GM18861 (cell line): ENCODE measurements around the gene TRABD2B.

Experiments used
- ATAC-seq: cut with Tn5 transposase; IDR thresholded peaks from one replicate; pipeline ENCODE4 v1.9.1; 2021; ENCODE audit not compliant: unreplicated experiment

Gene TRABD2B

DNA sequence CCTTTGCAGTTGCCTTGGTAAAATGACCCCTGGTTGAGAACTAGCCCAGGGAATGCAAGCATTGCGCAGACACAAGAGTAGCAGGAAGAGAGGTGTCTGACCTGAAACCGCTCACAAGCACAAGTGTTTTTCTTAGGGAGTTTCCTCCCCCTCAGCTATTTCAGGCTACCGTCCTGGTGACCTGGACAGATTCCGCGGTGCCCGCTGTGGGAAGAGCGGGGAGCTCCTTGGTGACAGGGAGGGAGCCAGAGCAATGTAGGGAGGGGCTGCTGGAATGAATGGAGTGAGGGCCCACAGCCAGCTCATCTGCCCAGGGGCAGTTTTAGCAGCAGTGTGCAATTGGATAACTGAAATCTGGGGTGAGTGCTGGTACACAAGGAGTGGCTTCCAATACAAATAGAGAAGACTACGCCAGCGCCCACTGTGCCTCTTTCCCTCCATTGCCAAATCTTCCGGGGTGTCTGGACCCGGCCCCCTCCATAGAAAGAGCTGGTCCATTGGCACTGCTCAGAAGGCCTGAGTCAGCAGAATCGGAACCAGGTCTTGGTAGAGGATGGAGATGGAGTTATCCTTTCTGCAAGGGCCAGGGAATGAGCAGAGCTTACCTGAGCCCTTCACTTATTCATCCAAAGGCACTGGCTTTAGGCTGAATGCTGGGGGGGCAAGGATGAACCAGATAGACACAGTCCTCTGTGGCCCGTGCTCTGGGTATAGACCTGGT lies 82.8 kb downstream of the TRABD2B start:
- ATAC-seq = no peak

DNA sequence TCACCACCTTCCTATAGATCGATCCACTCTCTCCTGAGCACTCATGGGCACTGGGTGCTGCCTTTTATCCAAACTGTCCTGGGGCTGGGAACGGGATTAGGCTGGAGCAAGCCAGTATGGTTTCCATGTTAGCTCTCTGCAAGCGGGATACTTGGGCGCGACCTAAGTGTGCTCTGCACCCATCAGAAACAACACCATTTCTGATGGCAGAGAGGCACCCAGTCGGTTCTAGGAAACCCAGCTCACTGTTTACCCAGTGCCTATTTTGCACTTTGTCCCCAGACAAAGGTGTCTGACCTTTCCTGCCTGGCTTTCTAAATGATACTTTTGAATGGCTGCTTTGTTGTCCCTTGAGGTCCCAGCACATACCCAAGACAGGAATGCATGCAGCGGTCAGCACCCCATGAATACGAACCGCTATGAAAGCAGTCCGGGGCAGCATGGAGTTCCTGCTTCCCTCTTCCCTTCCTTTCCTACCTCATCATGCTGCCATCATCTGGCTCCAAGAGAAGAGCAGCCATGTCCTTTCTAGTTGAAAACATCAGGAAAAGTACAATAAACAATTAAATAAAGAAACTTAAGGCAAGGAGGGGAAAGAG lies 83.9 kb downstream of the TRABD2B start:
- no peak for ATAC-seq

DNA sequence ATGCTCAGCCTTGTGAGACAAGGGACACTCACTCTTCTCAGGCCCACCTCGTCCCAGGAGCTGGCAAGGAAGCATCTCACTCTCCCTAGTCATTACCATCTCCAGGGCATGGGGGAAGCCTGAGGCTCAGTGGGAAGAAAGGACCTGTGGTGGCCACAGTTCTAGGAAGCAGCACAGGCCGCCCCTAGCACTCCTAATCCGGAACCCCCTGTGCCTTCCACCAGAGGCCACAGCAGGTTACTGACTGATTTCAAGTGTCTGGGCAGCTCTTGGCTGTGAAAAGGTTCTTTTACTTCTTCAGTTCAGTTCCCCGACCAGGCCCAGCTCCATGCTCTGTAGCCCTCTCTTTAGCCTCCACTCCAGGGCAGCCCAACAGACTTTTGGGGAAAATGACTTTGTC lies 84.4 kb downstream of the TRABD2B start:
- ATAC-seq = no peak

DNA sequence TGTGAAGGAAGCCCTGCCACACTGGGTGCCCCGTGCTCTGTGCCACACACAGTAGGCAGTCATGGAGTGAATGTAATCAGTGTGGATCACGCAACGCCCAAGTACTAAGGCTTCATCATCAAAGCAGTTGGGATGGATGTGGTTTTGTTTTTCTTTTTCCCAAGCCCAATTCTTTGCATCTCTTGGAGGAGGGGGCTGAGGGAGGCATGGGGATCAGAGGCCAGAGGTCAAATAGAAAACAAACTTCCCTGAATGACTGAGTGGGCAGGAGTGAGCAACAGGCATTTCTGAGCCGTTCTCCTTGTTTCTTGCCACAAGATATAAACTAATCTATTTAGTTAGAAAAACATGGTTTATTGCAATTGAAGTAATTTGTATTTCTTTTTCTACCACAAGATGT lies 85.3 kb downstream of the TRABD2B start:
- ATAC-seq = no peak

DNA sequence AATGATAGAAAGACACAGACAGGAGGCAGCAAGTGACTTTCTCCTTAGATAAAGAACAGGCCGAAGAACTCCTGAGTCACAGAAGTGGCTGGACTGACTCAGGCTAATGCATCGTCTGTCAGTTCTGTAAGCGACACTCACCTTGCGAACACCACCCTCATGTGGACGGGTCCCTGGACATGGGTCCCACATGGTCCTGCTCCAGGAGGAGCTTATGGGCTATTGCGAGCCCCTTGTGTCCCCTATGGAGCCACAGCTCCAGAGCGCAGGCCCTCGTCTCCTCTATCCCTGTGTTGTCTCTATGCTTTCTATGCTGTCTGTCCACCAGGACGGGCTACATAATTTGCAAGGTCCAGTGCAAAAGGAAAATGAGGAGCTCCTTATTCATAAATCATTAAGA lies 85.8 kb downstream of the TRABD2B start:
- ATAC-seq = no peak

DNA sequence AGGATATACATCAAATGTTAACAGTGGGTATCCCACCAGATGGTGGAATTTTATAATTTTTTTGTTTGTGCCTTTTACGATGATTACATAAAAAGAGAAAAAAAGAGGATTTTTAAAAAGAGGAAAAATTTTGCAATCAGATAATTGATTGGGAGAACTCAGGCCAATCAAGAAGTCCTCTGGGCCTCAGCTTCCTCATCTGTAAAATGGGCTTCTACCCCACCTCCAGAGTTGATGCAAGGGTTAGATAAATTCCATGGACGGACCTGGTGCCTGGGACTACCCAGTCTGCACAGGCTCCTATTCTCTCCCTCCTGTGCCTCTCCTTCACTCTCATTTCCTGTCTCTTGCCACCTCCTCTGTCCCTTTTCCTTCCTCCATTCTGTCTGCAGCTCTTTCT lies 88.9 kb downstream of the TRABD2B start:
- ATAC-seq = no peak

DNA sequence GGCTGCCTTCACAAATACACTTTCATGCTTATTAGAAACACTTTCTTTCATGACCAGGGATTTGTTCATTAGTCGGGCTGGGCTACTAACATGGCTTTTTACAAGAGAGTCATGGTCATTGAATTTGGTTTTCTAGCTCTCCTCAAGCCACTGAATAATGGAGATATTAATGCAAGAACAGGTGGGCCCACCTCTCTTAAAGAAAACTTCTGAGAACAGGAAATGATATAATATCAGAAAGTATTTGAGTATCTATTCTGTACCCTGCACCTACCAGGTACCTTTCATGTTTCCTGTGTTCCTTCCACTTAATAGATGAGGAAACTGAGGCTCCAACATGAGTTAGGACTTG lies 90.0 kb downstream of the TRABD2B start:
- no peak for ATAC-seq

DNA sequence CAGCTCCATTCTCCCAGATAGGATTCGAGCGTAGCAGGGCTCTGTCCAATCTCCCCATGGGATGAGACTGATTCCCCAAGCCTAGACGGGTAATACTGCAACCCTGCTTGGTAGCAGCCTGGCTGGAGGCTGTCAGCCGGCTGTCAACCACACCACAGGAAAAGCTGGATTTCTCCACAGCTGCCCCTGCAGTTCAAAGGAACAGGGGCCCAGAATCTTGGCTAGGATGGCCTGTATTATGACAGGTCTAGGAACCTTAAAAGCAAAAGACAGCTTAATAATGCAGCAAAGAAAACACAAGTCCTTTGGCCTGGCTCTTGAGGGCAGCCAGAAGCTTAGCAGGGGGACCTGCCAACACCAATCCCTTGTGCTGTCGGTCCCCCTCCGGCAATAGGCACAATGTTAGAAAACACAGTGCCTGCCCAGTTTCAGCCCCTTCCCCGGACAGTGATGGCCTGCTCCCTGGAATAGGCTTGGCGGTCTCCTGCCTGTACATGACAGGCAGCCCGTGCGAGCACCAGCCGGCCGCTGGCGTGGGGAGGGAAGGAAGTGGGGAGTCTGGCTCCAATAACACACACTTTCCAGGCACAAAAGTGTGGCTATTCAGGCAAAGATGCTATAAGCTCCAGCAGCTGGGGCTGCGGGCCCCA lies 90.5 kb downstream of the TRABD2B start:
- ATAC-seq = no peak

DNA sequence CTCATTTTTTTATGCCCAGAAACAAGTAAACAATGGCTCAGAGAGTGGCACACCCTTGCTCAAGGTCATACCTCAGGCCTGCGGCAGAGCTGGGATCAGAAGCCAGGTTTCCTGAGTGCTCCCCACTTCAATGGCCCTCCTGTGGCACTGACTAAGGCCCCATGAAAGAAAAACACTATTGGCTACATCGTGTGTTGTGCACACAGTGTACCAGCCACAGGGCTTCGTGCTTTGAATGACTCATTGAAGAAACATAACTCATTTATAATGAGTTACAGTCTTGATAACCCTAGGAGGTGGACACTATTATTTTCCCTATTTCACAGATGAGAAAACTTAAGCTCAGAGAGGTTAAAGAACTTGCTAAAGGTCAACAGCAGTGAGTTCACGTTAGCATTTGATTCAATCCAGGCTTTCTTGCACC lies 91.2 kb downstream of the TRABD2B start:
- no peak for ATAC-seq

DNA sequence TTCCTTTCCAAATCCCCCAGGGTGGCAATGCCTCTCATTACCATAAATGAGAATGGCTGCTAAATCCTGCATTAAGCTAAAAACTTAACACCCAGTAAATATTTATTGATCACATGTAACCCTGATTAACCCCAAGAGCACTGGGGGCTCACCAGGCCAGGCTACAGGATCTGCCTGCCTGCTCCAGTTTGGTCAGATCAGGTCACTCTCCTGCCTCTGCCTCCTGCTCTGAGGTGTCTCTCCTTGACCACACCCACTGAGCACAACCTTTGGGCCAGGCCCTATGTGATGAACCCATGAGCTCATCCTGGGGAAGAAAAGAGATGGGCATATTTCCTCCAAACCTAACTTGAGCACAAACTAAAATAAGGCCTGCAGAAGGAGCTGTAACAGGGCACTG lies 93.5 kb downstream of the TRABD2B start:
- no peak for ATAC-seq

DNA sequence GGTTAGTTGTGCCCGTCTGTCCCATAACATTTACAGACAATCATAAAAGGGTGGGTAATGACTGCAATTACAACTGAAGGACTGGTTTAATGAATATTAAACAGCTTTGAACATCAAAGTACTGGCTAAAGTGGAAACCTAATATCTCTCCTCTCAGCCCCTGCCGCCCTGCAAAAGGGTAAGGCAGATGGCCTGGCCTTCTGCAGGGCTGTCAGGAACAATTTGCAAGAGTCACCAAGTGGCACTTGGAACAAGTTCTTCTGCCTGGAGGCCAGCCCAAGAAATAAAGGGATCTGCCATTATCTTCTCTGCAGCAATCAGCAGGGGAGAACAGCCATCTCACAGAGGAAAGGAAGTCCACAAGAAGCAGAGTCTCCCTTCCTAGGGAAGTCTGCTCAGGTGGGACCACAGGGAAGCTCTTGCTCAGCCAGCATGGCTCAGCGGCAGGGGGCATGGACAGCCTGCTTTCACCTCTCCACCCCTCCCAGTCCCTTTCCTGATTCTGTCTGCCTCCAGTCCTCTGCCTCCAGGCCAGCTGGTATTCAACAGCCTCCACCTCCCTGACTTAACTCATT lies 96.1 kb downstream of the TRABD2B start:
- no peak for ATAC-seq

DNA sequence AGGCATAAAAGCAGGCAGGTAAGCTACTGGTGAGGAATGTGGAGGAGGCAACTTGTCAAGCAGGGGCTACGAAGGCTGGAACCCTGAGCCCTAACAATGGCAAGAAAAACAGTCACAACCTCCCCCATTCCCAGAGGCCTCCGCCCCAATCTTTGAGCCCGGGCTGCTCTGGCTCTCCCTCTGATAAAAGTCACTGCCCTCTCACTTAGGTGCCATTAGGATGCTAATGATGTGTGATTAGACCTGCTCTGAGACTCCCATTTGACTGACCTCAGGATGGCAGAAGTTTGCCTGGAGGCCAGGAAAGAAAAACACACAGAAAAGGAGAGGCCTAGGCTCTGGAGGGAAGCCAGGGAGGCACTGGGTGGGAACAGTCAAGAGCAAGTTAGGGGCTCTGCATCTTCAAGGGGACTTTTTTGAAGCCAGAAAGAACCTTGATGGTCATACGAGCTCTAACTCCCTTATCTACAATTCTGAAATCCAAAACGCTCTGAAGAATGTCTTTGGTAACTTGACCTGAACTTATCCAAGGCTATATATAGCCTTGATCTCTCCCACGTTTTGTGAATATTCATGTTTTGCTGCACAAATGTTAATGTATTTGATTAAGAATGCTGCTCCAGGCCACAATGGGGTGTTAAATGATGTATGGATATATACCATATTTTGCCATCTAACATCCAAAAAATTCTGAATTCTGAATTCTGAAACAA lies 98.9 kb downstream of the TRABD2B start:
- no peak for ATAC-seq

DNA sequence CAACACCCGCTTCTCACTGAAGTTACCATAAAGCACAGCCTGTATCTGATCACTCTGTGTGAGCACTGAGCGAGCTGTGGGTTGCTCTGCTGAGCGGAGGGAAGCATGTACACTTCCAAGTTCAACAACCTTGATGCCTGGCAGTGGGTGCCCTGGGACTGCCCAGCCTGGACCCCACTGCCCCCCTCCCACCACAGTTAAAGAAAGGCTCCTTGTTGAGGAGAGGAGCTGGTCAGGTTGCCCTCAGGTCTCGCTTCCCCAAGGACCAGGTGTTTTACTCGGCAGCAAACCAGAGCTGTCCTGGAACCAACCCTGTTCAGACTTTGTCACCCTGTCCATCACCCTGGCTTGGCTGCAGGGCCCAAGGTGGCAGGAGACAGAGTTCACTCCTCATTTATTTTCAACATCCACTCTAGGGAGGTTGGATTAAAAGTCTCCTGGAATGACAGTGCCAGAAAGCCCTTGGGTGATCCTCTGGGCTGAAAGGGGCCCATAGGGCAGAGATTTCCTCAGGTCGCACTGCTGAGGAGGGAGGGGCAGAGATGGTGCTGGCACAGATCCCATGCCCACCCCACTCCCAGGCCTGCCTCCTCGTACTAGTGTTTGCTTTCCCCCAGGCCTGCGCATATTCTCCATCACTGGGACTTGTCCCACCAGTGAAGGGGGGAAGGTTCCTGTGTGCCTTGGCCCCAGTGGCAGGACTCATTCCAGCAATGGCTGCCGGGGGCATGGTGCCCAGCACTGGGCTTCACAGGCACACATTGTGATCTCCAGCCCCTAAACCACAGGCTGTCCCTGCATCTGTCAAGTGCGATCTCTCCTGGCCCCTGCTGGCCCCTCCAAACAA lies 101.7 kb downstream of the TRABD2B start:
- no peak for ATAC-seq

DNA sequence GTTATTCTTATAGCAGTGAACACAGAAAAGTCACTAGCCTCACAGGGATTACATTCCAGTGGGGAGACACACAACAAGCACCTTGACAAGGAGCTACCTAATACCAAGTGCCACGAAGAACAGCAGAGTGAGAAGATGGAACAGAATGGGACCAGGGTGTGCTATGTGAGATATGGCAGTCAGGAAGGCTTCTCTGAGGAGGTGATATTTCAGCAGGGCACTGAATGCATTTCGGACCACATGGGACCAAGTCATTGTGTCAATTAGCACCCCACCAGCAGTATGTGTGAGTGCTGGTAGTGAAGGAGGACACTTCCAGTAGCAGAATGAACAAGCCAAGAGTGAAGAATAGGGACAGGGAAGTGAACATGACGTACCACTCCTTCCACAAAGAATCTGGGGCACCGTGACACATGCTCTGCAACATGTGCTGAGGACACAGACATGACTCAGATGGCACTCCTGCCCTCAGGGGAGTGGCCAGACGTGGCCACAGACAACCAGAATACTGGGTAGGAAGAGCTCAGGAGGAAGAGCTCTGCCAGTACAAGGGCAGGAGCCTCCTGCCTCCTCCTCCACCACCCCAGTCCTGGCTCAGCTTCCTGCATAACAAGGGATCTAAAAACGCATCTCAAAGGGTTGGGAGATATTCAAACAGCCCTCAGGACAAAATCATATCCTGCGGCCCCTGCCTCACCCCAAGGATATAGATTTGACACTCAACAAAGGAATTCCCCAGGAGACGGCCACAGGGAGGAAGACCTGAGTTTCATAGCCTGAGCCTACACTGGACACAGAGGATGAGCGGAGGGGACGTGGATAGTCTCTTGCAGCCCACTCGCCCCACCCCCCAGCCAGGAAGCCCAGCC lies 102.5 kb downstream of the TRABD2B start:
- no peak for ATAC-seq

DNA sequence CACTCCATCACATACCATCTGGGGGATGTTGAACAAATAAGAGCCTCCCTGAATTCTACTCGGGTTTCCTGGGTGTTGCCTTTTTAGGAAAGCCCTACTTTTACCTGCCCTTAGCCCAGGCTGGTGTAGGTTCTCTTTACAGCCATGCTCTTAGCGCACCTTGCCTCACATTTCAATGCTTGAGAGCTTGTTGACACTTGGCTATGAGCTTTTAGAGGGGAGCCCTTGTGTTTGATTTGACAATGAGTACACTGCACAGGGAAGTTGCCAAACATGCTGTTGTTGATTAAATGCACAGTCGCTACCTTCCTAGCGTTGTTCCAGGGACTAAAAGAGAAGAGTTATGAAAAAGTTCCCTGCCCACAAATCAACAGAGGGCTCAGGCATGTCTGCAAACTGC lies 103.8 kb downstream of the TRABD2B start:
- no peak for ATAC-seq

DNA sequence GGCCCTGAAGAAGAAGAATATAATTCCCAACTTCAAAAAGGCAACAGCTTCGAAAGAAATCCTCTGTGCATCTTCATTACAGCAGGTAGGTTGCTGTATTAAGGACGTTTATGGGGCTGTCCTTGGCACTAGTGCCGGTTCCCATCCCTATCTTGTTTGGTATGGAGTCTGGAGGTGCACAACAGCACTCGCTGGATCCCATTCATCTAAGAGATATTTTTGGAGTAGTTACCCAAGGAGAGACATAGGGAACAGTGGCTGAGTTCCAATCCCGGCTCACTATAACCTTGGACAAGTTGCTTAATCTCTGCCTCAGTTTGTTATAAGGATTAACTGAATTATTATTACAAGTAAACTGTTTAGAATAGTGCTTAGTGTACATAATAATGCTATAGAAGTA lies 106.4 kb downstream of the TRABD2B start:
- no peak for ATAC-seq

DNA sequence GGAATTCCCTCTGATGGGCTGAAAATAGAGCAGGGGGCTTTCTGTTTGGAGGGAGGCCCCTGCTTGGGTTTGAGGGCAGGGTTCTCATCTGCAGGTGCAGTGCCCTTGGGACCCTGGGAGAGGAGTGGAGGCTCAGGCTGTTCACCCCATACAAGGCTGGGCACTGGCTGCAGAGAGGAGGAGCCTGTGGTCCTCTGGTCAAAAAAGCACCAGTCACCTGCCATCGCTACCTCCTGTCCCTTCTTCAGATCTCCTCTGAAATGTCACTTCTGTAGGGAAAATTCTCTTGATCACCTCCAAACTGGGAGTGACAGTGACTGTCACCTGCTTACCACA lies 108.9 kb downstream of the TRABD2B start:
- ATAC-seq = no peak

DNA sequence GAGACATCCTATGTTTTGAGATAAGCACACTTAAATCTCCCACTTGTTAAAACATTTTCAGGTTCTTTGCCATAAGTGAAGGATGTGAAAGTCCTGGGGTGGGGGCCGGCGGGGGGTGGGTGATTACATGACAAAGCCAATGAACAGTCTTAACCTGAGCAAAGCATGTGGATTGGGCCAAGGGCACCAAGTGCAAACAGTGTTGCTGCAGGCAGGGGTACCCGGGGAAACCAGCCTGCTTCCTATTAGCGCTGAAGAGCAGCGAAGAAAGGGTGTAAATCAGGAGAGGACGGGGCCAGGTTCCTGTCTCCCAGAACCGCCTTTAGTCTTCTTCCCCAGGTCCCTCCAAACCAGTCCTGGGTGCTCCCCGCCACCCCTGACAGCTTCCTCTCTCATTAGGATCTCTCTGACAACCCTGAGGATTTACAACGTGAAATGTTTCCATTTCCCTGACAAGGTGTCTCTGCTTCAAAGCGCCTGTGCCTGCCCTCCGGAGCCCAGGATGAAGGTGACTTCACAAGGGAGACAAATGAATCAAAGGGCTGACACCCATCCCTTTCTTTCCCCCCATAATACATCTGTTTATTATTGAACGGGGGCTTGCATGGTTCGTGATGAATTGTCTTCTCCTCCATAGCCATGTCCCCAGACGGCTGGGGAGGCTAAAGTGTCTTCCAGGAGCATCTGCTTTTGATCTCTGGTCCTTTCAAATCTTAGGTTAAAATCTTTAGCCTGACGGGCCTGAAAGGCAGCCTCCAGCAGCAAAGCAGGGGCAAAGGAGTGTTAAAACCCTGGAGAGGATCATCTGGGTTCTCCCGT lies 109.5 kb downstream of the TRABD2B start:
- ATAC-seq = no peak

DNA sequence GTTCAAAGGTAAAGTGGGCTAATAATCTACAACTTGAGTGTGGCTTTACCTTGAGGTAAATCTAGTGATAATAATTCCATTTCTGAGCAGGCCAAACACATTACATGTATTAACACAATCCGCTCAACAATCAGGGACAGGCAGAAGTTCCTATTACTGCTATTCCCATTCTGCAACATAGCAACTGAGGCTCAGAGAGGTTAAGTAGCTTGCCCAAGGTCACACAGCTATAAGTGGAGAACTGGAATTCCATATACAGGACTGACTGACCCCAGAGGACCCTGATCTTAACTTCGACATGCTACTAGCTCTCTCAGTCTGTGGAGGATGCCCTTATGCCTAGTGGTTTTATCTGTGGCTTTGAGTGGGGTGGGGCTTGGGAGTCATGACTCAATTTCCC lies 110.1 kb downstream of the TRABD2B start:
- ATAC-seq = no peak
